ENCODE data around the gene SEPTIN3.
"Not testable (repeated sequence)": the region's sequence is repeated elsewhere in the genome, so short reads cannot be mapped to it uniquely, and the experiment has no call there.

Gene SEPTIN3

DNA sequence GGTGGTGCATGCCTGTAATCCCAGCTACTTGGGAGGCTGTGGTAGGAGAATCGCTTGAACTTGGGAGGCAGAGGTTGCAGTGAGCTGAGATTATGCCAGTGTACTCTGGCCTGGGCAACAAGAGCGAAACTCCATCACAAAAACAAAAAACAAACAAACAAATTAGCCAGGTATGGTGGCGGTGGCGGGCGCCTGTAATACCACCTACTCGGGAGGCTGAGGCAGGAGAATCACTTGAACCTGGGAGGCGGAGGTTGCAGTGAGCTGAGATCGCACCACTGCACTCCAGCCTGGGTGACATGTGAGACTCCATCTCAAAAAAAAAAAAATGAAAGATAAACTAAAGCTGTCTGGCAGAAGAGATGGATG is 20.3 kb upstream of the SEPTIN3 start:
- H3K36me3 Mint-ChIP-seq (ENCODE audit: insufficient read depth); H3K9me3 Mint-ChIP-seq; H3K4me3 Mint-ChIP-seq; H3K27ac Mint-ChIP-seq; H3K4me1 Mint-ChIP-seq (ENCODE audit: low read depth in 2 of 2); DNase-seq; H3K27me3 Mint-ChIP-seq; ATAC-seq (replicated peaks): not testable (repeated sequence)

DNA sequence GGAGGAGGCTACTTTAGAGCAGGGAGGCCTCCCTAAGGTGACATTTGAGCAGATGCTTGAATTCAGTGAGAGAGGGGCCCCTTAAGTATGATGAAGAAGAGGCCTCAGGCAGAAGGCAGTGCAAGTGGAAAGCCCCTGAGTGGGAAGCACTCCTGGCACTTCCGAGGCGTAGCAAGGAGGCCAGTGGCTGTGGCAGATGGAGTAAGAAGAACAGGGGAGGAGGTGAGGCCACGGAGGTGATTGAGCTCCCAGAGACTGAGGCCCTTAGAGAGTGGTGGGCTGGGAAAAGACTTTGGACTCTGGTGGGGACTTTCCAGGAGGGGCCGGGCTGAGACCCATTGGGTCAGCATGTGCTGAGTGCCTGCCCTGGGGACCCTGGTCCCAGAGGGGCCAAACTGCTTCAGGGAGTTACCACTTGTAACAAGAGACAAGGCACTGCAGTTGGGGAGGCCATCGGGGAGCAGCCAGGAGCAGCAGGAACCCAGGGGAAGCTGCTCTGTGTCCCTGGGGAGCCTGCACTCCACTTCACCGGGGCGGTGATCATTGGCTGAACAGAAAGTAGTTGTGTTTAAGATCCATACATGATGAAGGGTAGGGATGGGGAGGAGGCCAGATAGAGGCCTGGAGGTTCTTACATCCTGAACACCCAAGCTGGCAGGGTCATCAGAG is 19.8 kb upstream of the SEPTIN3 start:
- H3K4me3 Mint-ChIP-seq, result no peak overlapping the region
- H3K4me1 Mint-ChIP-seq (ENCODE audit: low read depth in 2 of 2), result peaks cover 8 to 10% of the 10 kb centered on the region in 2 donors
- no peak for ATAC-seq (replicated peaks)
- peaks cover 9% of the 10 kb centered on the region for H3K36me3 Mint-ChIP-seq (ENCODE audit: insufficient read depth)
- H3K9me3 Mint-ChIP-seq, result no peaks in the 10 kb centered on the region
- no peak for DNase-seq
- no peaks in the 10 kb centered on the region for H3K27me3 Mint-ChIP-seq
- H3K27ac Mint-ChIP-seq, result no peak overlapping the region

- Mint-ChIP-seq H3K27ac (no peak within 1 kb of the TSS), H3K9me3 (no peaks in the 10 kb centered on the region), H3K36me3 (ENCODE audit: insufficient read depth) (peaks cover 4% of the 10 kb centered on the region), H3K4me3 (no peak within 1 kb of the TSS), H3K4me1 (ENCODE audit: low read depth in 2 of 2) (no peaks in the 10 kb centered on the region), H3K27me3 (no peaks in the 10 kb centered on the region)
- no peak for ATAC-seq (replicated peaks)
- DNase-seq, result no peak
These were observed 17.3 kb upstream of the SEPTIN3 start, which contains the start of gene SMIM45 for GRCh38 chr22:41951898-41952474. Gene SMIM45 (plus strand): TSS chr22:41952150.

DNA sequence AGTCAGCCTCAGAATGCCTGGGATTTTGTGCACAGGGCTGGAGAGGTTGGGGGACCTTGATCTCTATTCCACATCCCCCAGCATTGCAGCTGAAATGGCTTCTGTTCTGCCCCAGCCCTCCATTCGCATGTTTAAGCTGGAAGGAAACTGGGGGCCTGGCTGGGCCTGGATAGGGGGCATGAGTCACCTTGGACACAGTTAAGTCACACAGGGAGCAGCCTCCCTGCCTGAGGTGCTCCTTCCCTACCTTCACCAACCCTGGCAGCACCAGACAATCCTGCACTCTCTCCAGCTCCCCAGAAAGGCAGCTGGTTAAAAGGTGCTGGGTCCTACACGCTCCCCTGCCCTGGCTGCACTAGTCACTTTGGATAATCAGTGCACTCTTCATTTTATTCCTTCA is 16.5 kb upstream of the SEPTIN3 start:
- DNase-seq (no peak), ATAC-seq (replicated peaks) (no peak)
- Mint-ChIP-seq H3K27me3 (no peaks in the 10 kb centered on the region), H3K9me3 (no peaks in the 10 kb centered on the region), H3K4me3 (no peak overlapping the region), H3K4me1 (ENCODE audit: low read depth in 2 of 2) (peaks cover 3 to 4% of the 10 kb centered on the region in 2 donors), H3K36me3 (ENCODE audit: insufficient read depth) (peaks cover 4% of the 10 kb centered on the region), H3K27ac (no peak overlapping the region)

DNA sequence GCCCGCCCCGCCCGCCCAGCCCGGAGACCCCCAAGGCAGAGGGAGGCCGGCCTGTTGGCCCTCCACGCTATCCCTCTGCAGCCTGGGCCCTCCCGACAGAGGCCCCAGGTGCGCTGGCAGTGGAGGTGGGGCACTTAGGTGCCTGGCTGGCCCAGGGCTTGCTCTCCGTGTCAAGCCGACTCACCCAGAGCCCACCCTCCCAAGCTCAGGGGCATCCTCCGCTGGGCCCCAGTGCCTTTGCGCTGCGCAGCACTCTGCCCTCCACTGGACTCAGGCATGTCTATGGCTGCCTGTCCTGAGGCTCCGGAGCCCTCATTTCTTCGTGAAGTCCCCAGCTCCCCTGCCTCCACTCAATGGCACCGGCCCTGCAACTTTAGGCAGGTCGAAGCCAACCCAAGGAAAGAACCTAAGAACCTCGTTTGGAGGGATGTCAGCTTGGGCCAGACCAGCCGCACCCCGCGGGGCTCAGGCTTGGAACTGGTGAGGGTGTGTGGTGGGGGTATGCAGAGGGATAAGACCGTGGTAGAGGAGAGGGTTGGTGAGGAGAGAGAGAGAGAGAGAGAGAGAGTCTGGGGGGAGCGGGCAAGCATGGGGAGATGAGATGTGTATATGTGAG is 11.2 kb upstream of the SEPTIN3 start:
- H3K4me1 Mint-ChIP-seq (ENCODE audit: low read depth in 2 of 2), result peaks cover 4 to 6% of the 10 kb centered on the region in 2 donors
- H3K4me3 Mint-ChIP-seq, result no peak overlapping the region
- no peaks in the 10 kb centered on the region for H3K9me3 Mint-ChIP-seq
- H3K27me3 Mint-ChIP-seq, result peaks cover 0 to 4% of the 10 kb centered on the region in 2 donors
- peak; percentile 35 for ATAC-seq (replicated peaks)
- no peak overlapping the region for H3K27ac Mint-ChIP-seq
- DNase-seq, result no peak
- H3K36me3 Mint-ChIP-seq (ENCODE audit: insufficient read depth), result peaks cover 9% of the 10 kb centered on the region

DNA sequence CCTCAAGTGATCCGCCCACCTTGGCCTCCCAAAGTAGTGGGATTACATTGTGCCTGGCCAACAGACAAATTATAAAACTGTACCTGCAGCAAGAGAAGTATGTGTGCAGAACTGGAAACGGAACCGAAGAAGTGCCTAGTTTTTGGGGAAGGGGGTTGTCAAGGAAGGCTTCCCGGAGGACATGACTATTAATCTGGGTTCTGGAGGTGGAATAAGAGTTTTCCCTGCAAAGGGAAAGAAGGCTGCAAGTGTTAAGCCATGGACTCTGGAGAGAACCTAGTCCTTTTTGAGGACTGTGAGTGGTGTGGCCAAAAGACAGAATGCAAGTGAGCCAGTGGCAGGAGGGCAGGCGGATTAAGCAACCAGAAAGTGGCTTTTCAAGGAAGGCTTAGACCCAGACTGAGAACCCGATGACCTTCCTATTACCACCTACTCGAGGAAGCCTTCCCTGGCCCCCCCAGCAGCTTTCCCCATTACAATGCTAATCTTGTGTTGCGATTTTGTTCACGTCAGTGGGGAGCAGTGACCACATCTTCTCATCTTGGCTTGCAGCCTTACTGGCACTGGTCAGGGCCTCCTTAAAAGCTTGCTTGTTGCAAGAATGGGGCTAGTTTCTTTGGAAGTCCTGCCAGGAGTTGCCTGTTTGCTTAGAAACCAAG is 5.7 kb upstream of the SEPTIN3 start:
- H3K9me3 Mint-ChIP-seq, result no peaks in the 10 kb centered on the region
- peaks cover 5% of the 10 kb centered on the region for H3K36me3 Mint-ChIP-seq (ENCODE audit: insufficient read depth)
- ATAC-seq (replicated peaks) (no peak), DNase-seq (no peak)
- H3K27me3 Mint-ChIP-seq, result peaks cover 0 to 30% of the 10 kb centered on the region in 2 donors
- peaks cover 2 to 5% of the 10 kb centered on the region in 2 donors for H3K4me1 Mint-ChIP-seq (ENCODE audit: low read depth in 2 of 2)
- no peak overlapping the region for H3K27ac Mint-ChIP-seq
- no peak overlapping the region for H3K4me3 Mint-ChIP-seq

GRCh38 chr22:41964112-41964491 is 5.1 kb upstream of the SEPTIN3 start:
- peaks cover 0 to 35% of the 10 kb centered on the region in 2 donors for H3K27me3 Mint-ChIP-seq
- ATAC-seq (replicated peaks), result no peak
- H3K9me3 Mint-ChIP-seq, result no peaks in the 10 kb centered on the region

DNA sequence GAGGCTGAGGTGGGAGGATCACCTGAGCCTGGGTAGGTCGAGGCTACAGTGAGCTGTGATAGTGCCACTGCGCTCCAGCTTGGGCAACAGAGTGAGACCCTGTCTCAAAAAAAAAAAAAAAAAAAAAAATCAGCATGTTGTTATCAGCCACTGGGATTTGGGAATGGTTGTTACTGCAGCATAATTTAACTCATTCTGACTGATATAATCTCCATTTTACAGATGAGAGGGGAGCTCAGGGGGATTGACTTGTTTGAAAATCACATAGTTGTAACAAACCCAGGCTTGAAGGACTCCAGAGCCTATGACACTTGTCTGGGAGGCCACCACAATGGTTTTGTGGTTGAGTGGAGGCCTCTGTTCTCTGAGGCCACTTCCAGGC is 3.0 kb upstream of the SEPTIN3 start:
- H3K4me3 Mint-ChIP-seq, result no peak overlapping the region
- DNase-seq, result no peak
- H3K4me1 Mint-ChIP-seq (ENCODE audit: low read depth in 2 of 2), result peaks cover 4 to 5% of the 10 kb centered on the region in 2 donors
- no peak for ATAC-seq (replicated peaks)
- peaks cover 0 to 51% of the 10 kb centered on the region in 2 donors for H3K27me3 Mint-ChIP-seq
- H3K27ac Mint-ChIP-seq, result no peak overlapping the region
- H3K36me3 Mint-ChIP-seq (ENCODE audit: insufficient read depth), result peaks cover 5% of the 10 kb centered on the region
- H3K9me3 Mint-ChIP-seq, result no peaks in the 10 kb centered on the region

More at GRCh38 chr22:41964112-41964491, 5.1 kb upstream of the SEPTIN3 start:
- DNase-seq, result no peak
- Mint-ChIP-seq H3K27ac (no peak overlapping the region), H3K4me3 (no peak overlapping the region), H3K4me1 (ENCODE audit: low read depth in 2 of 2) (peaks cover 4 to 5% of the 10 kb centered on the region in 2 donors), H3K36me3 (ENCODE audit: insufficient read depth) (peaks cover 5% of the 10 kb centered on the region)

DNA sequence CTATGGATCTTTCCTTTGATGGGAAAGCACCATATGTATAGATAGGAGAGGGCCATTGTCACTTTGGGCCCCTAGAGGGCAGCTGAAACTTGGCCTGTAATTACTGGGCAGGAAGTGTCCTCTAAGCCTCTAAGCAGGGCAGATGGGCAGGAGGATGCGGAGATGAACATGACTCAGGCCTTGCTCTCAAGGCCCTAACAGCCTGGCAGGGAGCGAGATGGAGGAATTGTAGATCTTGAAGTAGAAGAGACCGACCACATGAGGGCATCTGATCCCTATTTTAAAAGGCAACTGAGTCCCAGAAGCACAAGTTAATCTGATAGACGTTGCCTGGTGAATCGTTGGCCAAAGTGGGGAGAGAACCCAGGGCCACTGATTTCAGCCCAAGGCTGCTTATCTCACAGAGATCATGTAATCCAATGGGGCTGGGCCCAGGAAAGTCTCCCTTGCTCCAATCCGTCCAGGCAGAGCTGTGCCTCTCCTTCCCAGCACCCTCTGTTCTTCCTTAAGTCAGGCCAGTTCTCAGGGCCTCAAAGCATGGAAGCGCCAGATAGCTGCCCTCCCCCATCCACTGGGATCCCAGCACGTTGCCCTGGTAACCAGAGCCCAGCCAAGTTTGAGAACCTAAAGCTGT is 2.5 kb upstream of the SEPTIN3 start:
- no peaks in the 10 kb centered on the region for H3K9me3 Mint-ChIP-seq
- peak in 1 of 3 experiments; percentile 31 for DNase-seq
- H3K27me3 Mint-ChIP-seq, result peaks cover 4 to 56% of the 10 kb centered on the region in 2 donors
- H3K4me3 Mint-ChIP-seq, result no peak overlapping the region
- peak; percentile 31 for ATAC-seq (replicated peaks)
- peaks cover 4 to 5% of the 10 kb centered on the region in 2 donors for H3K4me1 Mint-ChIP-seq (ENCODE audit: low read depth in 2 of 2)
- H3K27ac Mint-ChIP-seq, result no peak overlapping the region
- peaks cover 5% of the 10 kb centered on the region for H3K36me3 Mint-ChIP-seq (ENCODE audit: insufficient read depth)

GRCh38 chr22:41968601-41969000 is 642 bp upstream of the SEPTIN3 start:
- Mint-ChIP-seq H3K4me1 (ENCODE audit: low read depth in 2 of 2) (peaks cover 4 to 5% of the 10 kb centered on the region in 2 donors), H3K27ac (peak overlapping the region in 1 of 2 donors; percentile 32), H3K9me3 (no peaks in the 10 kb centered on the region), H3K4me3 (no peak overlapping the region), H3K27me3 (peaks cover 12 to 63% of the 10 kb centered on the region in 2 donors), H3K36me3 (ENCODE audit: insufficient read depth) (no peaks in the 10 kb centered on the region)
- DNase-seq (no peak), ATAC-seq (replicated peaks) (no peak)

DNA sequence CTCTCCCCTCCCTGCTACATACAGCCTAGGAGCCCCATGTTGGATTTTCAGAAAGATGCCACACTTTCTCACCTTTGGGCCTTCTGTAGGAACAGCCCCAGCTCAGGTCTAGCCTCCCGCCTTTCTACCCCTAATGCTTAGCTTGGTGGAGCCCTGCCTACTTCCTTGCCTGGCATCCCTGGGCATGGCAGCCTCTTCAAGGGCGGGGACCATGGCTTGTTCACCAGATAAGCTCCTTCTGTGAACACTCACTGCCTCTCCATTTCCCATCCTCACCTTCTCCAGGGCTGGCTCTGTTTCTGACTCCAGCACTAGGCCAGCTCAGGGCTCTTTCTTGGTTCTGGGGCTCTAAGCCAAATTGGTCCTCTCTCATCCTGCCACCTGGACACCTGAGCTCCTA is 1.4 kb downstream of the SEPTIN3 start:
- H3K36me3 Mint-ChIP-seq (ENCODE audit: insufficient read depth), result no peaks in the 10 kb centered on the region
- H3K27me3 Mint-ChIP-seq, result peaks cover 21 to 65% of the 10 kb centered on the region in 2 donors
- H3K4me1 Mint-ChIP-seq (ENCODE audit: low read depth in 2 of 2), result peaks cover 4 to 5% of the 10 kb centered on the region in 2 donors
- no peak for ATAC-seq (replicated peaks)
- no peak overlapping the region for H3K27ac Mint-ChIP-seq
- no peak overlapping the region for H3K4me3 Mint-ChIP-seq
- no peaks in the 10 kb centered on the region for H3K9me3 Mint-ChIP-seq
- no peak for DNase-seq

- Mint-ChIP-seq H3K4me1 (ENCODE audit: low read depth in 2 of 2) (peaks cover 5 to 8% of the 10 kb centered on the region in 2 donors), H3K4me3 (no peak overlapping the region), H3K36me3 (ENCODE audit: insufficient read depth) (no peaks in the 10 kb centered on the region), H3K9me3 (no peaks in the 10 kb centered on the region), H3K27me3 (peaks cover 29 to 71% of the 10 kb centered on the region in 2 donors), H3K27ac (no peak overlapping the region)
- ATAC-seq (replicated peaks), result no peak
- no peak for DNase-seq
These were observed 2.2 kb downstream of the SEPTIN3 start for GRCh38 chr22:41971431-41971830.

GRCh38 chr22:41974691-41975290 is 5.5 kb downstream of the SEPTIN3 start:
- peaks cover 48 to 83% of the 10 kb centered on the region in 2 donors for H3K27me3 Mint-ChIP-seq
- H3K36me3 Mint-ChIP-seq (ENCODE audit: insufficient read depth), result no peaks in the 10 kb centered on the region
- H3K4me3 Mint-ChIP-seq, result no peak overlapping the region
- ATAC-seq (replicated peaks) (no peak), DNase-seq (no peak)
- peaks cover 3% of the 10 kb centered on the region in 2 donors for H3K4me1 Mint-ChIP-seq (ENCODE audit: low read depth in 2 of 2)
- H3K9me3 Mint-ChIP-seq, result no peaks in the 10 kb centered on the region
- H3K27ac Mint-ChIP-seq, result no peak overlapping the region
